Left ventricle myocardium inferior (tissue), 1 donor: ENCODE results near the gene FSCN2. TPM values are rescaled to one million over a fixed set of nuclear protein-coding genes. Genes with fewer than 3 reads are reported as not detected.

Experiments
- DNase-seq: peaks from one replicate; pipeline ENCODE4 v3.0.0-alpha.2; 2020
- H3K27ac ChIP-seq: fragments of 200-600 bp; replicated peaks from 2 replicates; pipeline ENCODE4 v1.8.0; 2021
- H3K27me3 ChIP-seq: fragments of 200-600 bp; 2 replicates; pipeline ENCODE4 v1.8.0; 2021; ENCODE audit warnings: low read depth
- H3K36me3 ChIP-seq: fragments of 200-600 bp; 2 replicates; pipeline ENCODE4 v1.8.0; 2021
- H3K4me1 ChIP-seq: fragments of 200-600 bp; 2 replicates; pipeline ENCODE4 v1.8.0; 2021
- H3K4me3 ChIP-seq: fragments of 200-600 bp; 2 replicates; pipeline ENCODE4 v1.8.0; 2021; ENCODE audit warnings: mild to moderate bottlenecking, moderate library complexity
- H3K9me3 ChIP-seq: fragments of 200-600 bp; replicated peaks from 2 replicates; pipeline ENCODE4 v1.8.0; 2021
- CTCF ChIP-seq: fragments of 200-600 bp; IDR thresholded peaks from 2 replicates; pipeline ENCODE4 v1.8.0; 2021; ENCODE audit warnings: antibody characterized with exemption, mild to moderate bottlenecking, borderline replicate concordance
- intact Hi-C: fragments of 100-400 bp; cut with micrococcal nuclease; formaldehyde crosslinking; loops from one replicate; pipeline ENCODE4 v1.11.0; 2022
- total RNA-seq: library from RNA; stranded (reverse); fragmentation: NEBNext Ultra II Directional; extraction: Animal tissue kit (Norgen Biotek cat#: 25700); gene quantifications from one replicate; pipeline ENCODE4 v1.2.1, GENCODE V29; 2021
- donor health status: DM: no; HTN: yes; CAD: no; lungs with severe emphysema.

Gene FSCN2
- total RNA-seq, 1 donor from 2014 or later, result 0.38 TPM

GRCh38 chr17:81489998-81490992 lies 37.9 kb upstream of the FSCN2 start:
- DNase-seq, result no peak
- intact Hi-C loops, result no loop called here
- H3K36me3 ChIP-seq, result no peaks in the 10 kb centered on the region
- TF ChIP-seq CTCF, result no peak
- peaks cover 14% of the 10 kb centered on the region for H3K27me3 ChIP-seq
- H3K4me3 ChIP-seq, result no peak overlapping the region
- H3K9me3 ChIP-seq, result no peaks in the 10 kb centered on the region
- no peak overlapping the region for H3K27ac ChIP-seq
- peaks cover 28% of the 10 kb centered on the region for H3K4me1 ChIP-seq

GRCh38 chr17:81491181-81491581 lies 37.0 kb upstream of the FSCN2 start:
- peaks cover 28% of the 10 kb centered on the region for H3K4me1 ChIP-seq
- no peak overlapping the region for H3K27ac ChIP-seq
- H3K4me3 ChIP-seq, result no peak overlapping the region
- H3K27me3 ChIP-seq, result peaks cover 14% of the 10 kb centered on the region
- no peak for DNase-seq
- intact Hi-C loops, result no loop called here
- no peak for TF ChIP-seq CTCF
- no peaks in the 10 kb centered on the region for H3K36me3 ChIP-seq
- no peaks in the 10 kb centered on the region for H3K9me3 ChIP-seq

- no peak overlapping the region for H3K4me3 ChIP-seq
- DNase-seq, result no peak
- H3K27me3 ChIP-seq, result peaks cover 14% of the 10 kb centered on the region
- no peaks in the 10 kb centered on the region for H3K9me3 ChIP-seq
- TF ChIP-seq CTCF, result no peak
- no peaks in the 10 kb centered on the region for H3K36me3 ChIP-seq
- H3K27ac ChIP-seq, result no peak overlapping the region
- peaks cover 28% of the 10 kb centered on the region for H3K4me1 ChIP-seq
- intact Hi-C loops, result no loop called here
Observed at GRCh38 chr17:81491761-81492160, 36.4 kb upstream of the FSCN2 start.

GRCh38 chr17:81492202-81492601 lies 36.0 kb upstream of the FSCN2 start:
- H3K27me3 ChIP-seq, result peaks cover 14% of the 10 kb centered on the region
- H3K27ac ChIP-seq, result no peak overlapping the region
- H3K4me1 ChIP-seq, result peaks cover 25% of the 10 kb centered on the region
- H3K9me3 ChIP-seq, result no peaks in the 10 kb centered on the region
- intact Hi-C loops, result no loop called here
- no peak for DNase-seq
- H3K36me3 ChIP-seq, result no peaks in the 10 kb centered on the region
- no peak for TF ChIP-seq CTCF
- H3K4me3 ChIP-seq, result no peak overlapping the region

GRCh38 chr17:81492706-81493105 lies 35.5 kb upstream of the FSCN2 start:
- intact Hi-C loops, result no loop called here
- no peaks in the 10 kb centered on the region for H3K36me3 ChIP-seq
- peaks cover 20% of the 10 kb centered on the region for H3K4me1 ChIP-seq
- TF ChIP-seq CTCF, result no peak
- no peak for DNase-seq
- peaks cover 14% of the 10 kb centered on the region for H3K27me3 ChIP-seq
- H3K4me3 ChIP-seq, result no peak overlapping the region
- H3K9me3 ChIP-seq, result no peaks in the 10 kb centered on the region
- no peak overlapping the region for H3K27ac ChIP-seq
